WERI-Rb-1 (cell line): ENCODE data around the gene ST3GAL4.

Experiments used
- DNase-seq: peaks from one replicate; pipeline ENCODE4 v3.0.0-alpha.2; 2020
- H3K27ac ChIP-seq: fragments of 250-450 bp; sonication (Bioruptor Pico); 2 replicates; pipeline ENCODE4 v1.5.1; 2020; ENCODE audit warnings: mild to moderate bottlenecking, moderate library complexity
- H3K27me3 ChIP-seq: fragments of 250-450 bp; sonication (Bioruptor Pico); 2 replicates; pipeline ENCODE4 v1.5.1; 2021; ENCODE audit warnings: mild to moderate bottlenecking, low read depth, moderate library complexity; ENCODE audit not compliant: insufficient read depth, severe bottlenecking
- H3K36me3 ChIP-seq: fragments of 250-450 bp; sonication (Bioruptor Pico); 2 replicates; pipeline ENCODE4 v1.5.1; 2020; ENCODE audit warnings: mild to moderate bottlenecking, moderate library complexity
- H3K4me3 ChIP-seq: 2 replicates; pipeline ENCODE4 v1.5.1; 2011; ENCODE audit warnings: low read depth, mild to moderate bottlenecking, control low read depth, low read length
- H3K9me3 ChIP-seq: fragments of 250-450 bp; sonication (Bioruptor Pico); 2 replicates; pipeline ENCODE4 v1.5.1; 2021; ENCODE audit warnings: mild to moderate bottlenecking, moderate library complexity; ENCODE audit not compliant: severe bottlenecking
- CTCF ChIP-seq: IDR thresholded peaks from 2 replicates; pipeline ENCODE4 v1.5.1; 2011; ENCODE audit warnings: low read depth, mild to moderate bottlenecking, control low read depth, inconsistent platforms, low read length

ST3GAL4 gene

GRCh38 chr11:126396965-126397364 is 41.5 kb downstream of the ST3GAL4 start:
- TF ChIP-seq CTCF: no peak
- Histone ChIP-seq H3K9me3 (no peaks in the 10 kb centered on the region), H3K36me3 (no peaks in the 10 kb centered on the region; the same call in 1 of the 2 replicates), H3K4me3 (no peak overlapping the region), H3K27ac (no peak overlapping the region), H3K27me3 (no peaks in the 10 kb centered on the region)
- DNase-seq: no peak

- Histone ChIP-seq H3K27me3 (no peaks in the 10 kb centered on the region), H3K4me3 (no peak overlapping the region), H3K36me3 (no peaks in the 10 kb centered on the region; the same call in 1 of the 2 replicates), H3K9me3 (no peaks in the 10 kb centered on the region), H3K27ac (no peak overlapping the region)
- TF ChIP-seq CTCF: no peak
- DNase-seq: no peak
Observed at GRCh38 chr11:126398296-126398695, 42.8 kb downstream of the ST3GAL4 start.

- no peak for TF ChIP-seq CTCF
- DNase-seq: no peak
- H3K36me3 ChIP-seq: no peaks in the 10 kb centered on the region; the same call in 1 of the 2 replicates
- H3K9me3 ChIP-seq: no peaks in the 10 kb centered on the region
- H3K27me3 ChIP-seq: no peaks in the 10 kb centered on the region
- H3K4me3 ChIP-seq: no peak overlapping the region
- no peak overlapping the region for H3K27ac ChIP-seq
Observed at GRCh38 chr11:126398721-126399120, 43.2 kb downstream of the ST3GAL4 start.

GRCh38 chr11:126400019-126400418 is 44.5 kb downstream of the ST3GAL4 start:
- DNase-seq: no peak
- Histone ChIP-seq H3K27me3 (no peaks in the 10 kb centered on the region), H3K9me3 (no peaks in the 10 kb centered on the region), H3K4me3 (no peak overlapping the region), H3K36me3 (no peaks in the 10 kb centered on the region; the same call in 1 of the 2 replicates), H3K27ac (no peak overlapping the region)
- TF ChIP-seq CTCF: no peak

- H3K27me3 ChIP-seq: no peaks in the 10 kb centered on the region
- H3K36me3 ChIP-seq: no peaks in the 10 kb centered on the region; the same call in 1 of the 2 replicates
- H3K4me3 ChIP-seq: no peak overlapping the region
- no peak overlapping the region for H3K27ac ChIP-seq
- no peaks in the 10 kb centered on the region for H3K9me3 ChIP-seq
- TF ChIP-seq CTCF: no peak
- DNase-seq: no peak
Observed at GRCh38 chr11:126400479-126400878, 45.0 kb downstream of the ST3GAL4 start.

- H3K27me3 ChIP-seq: no peaks in the 10 kb centered on the region
- peak overlapping the region; percentile 89 for H3K27ac ChIP-seq
- DNase-seq: no peak
- H3K36me3 ChIP-seq: peaks cover 5% of the 10 kb centered on the region
- no peak overlapping the region for H3K4me3 ChIP-seq
- no peak for TF ChIP-seq CTCF
- H3K9me3 ChIP-seq: no peaks in the 10 kb centered on the region
Observed at GRCh38 chr11:126403022-126403581, 47.6 kb downstream of the ST3GAL4 start.
